HL-60 (cell line): ENCODE results near the gene R3HDM1.

Source experiments
- CTCF ChIP-seq: IDR thresholded peaks from one replicate; pipeline ENCODE4 v1.5.1; 2011; ENCODE audit warnings: low read length, control low read depth, inconsistent platforms; ENCODE audit not compliant: insufficient read depth
- GABPA ChIP-seq: IDR thresholded peaks from 2 replicates; pipeline ENCODE4 v1.6.1; 2012; ENCODE audit warnings: low read depth
- POLR2AphosphoS5 ChIP-seq: IDR thresholded peaks from 2 replicates; pipeline ENCODE4 v1.6.1; 2012; ENCODE audit warnings: low read depth
- SPI1 ChIP-seq: IDR thresholded peaks from 2 replicates; pipeline ENCODE4 v1.6.1; 2012; ENCODE audit warnings: low read depth, mild to moderate bottlenecking, borderline replicate concordance
- TF ChIP-seq, protein P1 (sequence below): IDR thresholded peaks from 2 replicates; pipeline ENCODE4 v1.6.1; 2012; ENCODE audit warnings: low read depth; ENCODE audit not compliant: insufficient replicate concordance

DNA sequence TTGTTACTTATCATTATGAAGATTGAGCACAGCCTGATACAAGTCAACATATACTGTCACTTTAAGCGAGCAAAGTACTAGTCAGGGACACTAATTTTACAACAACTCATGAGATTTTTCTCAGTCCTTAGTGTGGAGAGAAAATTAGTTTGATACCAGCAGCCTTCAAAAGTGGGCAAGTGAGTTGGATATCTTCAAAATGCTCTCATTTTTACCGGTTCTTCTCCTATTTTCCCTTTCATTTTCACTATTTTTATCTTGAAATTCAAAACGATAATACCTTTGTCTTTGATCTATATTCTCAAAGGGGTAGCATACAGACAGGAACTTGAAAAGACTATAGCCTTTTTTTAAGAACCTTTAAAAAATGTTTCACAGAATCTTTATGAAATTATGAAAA, 158.4 kb downstream of the R3HDM1 start:
- TF ChIP-seq CTCF: no peak
- no peak for TF ChIP-seq POLR2AphosphoS5
- no peak for TF ChIP-seq GABPA
- TF ChIP-seq SPI1: no peak
- TF ChIP-seq, protein P1, sequence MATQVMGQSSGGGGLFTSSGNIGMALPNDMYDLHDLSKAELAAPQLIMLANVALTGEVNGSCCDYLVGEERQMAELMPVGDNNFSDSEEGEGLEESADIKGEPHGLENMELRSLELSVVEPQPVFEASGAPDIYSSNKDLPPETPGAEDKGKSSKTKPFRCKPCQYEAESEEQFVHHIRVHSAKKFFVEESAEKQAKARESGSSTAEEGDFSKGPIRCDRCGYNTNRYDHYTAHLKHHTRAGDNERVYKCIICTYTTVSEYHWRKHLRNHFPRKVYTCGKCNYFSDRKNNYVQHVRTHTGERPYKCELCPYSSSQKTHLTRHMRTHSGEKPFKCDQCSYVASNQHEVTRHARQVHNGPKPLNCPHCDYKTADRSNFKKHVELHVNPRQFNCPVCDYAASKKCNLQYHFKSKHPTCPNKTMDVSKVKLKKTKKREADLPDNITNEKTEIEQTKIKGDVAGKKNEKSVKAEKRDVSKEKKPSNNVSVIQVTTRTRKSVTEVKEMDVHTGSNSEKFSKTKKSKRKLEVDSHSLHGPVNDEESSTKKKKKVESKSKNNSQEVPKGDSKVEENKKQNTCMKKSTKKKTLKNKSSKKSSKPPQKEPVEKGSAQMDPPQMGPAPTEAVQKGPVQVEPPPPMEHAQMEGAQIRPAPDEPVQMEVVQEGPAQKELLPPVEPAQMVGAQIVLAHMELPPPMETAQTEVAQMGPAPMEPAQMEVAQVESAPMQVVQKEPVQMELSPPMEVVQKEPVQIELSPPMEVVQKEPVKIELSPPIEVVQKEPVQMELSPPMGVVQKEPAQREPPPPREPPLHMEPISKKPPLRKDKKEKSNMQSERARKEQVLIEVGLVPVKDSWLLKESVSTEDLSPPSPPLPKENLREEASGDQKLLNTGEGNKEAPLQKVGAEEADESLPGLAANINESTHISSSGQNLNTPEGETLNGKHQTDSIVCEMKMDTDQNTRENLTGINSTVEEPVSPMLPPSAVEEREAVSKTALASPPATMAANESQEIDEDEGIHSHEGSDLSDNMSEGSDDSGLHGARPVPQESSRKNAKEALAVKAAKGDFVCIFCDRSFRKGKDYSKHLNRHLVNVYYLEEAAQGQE: no peak
